Neural cell (in vitro differentiated cells): Measurements from ENCODE around the gene CRADD. TPM values are rescaled to one million over a fixed set of nuclear protein-coding genes. Genes with fewer than 3 reads are reported as not detected.

Experiments used
- H2AFZ ChIP-seq: fragments of 200-600, 300-800 bp; sonication (generic), shearing (Covaris generic); 2 replicates; pipeline ENCODE4 v1.6.0; 2014; ENCODE audit warnings: low read depth, mild to moderate bottlenecking, antibody characterized with exemption, low read length, moderate library complexity
- H3F3A ChIP-seq: fragments of 200-600 bp; shearing (Covaris generic); 2 replicates; pipeline ENCODE4 v1.6.1; 2016; ENCODE audit warnings: mild to moderate bottlenecking, moderate library complexity, mixed read lengths, antibody characterized with exemption, low read length; ENCODE audit not compliant: insufficient read depth, poor library complexity, severe bottlenecking
- H3K27ac ChIP-seq: fragments of 200-600, 300-800 bp; sonication (generic), shearing (Covaris generic); 2 replicates; pipeline ENCODE4 v1.5.1; 2014; ENCODE audit warnings: mild to moderate bottlenecking, low read length, moderate library complexity
- H3K27me3 ChIP-seq: fragments of 300-800, 200-600 bp; sonication (generic), shearing (Covaris generic); 2 replicates; pipeline ENCODE4 v1.6.0; 2014; ENCODE audit warnings: mild to moderate bottlenecking, low read depth, low read length, moderate library complexity; ENCODE audit not compliant: insufficient read depth
- H3K36me3 ChIP-seq: fragments of 300-800, 200-600 bp; sonication (generic), shearing (Covaris generic); 2 replicates; pipeline ENCODE4 v1.5.1; 2014; ENCODE audit warnings: mild to moderate bottlenecking, antibody characterized with exemption, low read length, moderate library complexity; ENCODE audit not compliant: insufficient read depth
- H3K4me2 ChIP-seq: fragments of 300-800, 200-600 bp; sonication (generic), shearing (Covaris generic); 2 replicates; pipeline ENCODE4 v1.6.0; 2014; ENCODE audit warnings: mild to moderate bottlenecking, low read length
- H3K4me3 ChIP-seq: fragments of 300-800, 200-600 bp; sonication (generic), shearing (Covaris generic); 2 replicates; pipeline ENCODE4 v1.5.1; 2014; ENCODE audit warnings: mild to moderate bottlenecking, low read length, moderate library complexity
- H3K79me2 ChIP-seq: fragments of 200-600 bp; shearing (Covaris generic); replicated peaks from 2 replicates; pipeline ENCODE4 v1.6.0; 2014; ENCODE audit warnings: mild to moderate bottlenecking, low read length, moderate library complexity; ENCODE audit not compliant: insufficient read depth
- H3K9ac ChIP-seq: fragments of 300-800, 200-600 bp; sonication (generic), shearing (Covaris generic); 2 replicates; pipeline ENCODE4 v1.6.1; 2016; ENCODE audit warnings: mild to moderate bottlenecking, low read length, mixed read lengths
- H3K9me2 ChIP-seq: fragments of 200-600 bp; shearing (Covaris generic); 2 replicates; pipeline ENCODE4 v1.6.1; 2016; ENCODE audit warnings: mild to moderate bottlenecking, low read length, mixed read lengths; ENCODE audit not compliant: insufficient read depth
- H3K9me3 ChIP-seq: fragments of 200-600, 300-800 bp; sonication (generic), shearing (Covaris generic); 2 replicates; pipeline ENCODE4 v1.6.1; 2016; ENCODE audit warnings: mild to moderate bottlenecking, mixed run types, low read length, moderate library complexity, mixed read lengths
- H4K20me1 ChIP-seq: fragments of 200-600 bp; shearing (Covaris generic); 2 replicates; pipeline ENCODE4 v1.6.1; 2016; ENCODE audit warnings: mild to moderate bottlenecking, mixed run types; ENCODE audit not compliant: insufficient read depth
- CTCF ChIP-seq: fragments of 450-650 bp; IDR thresholded peaks from 2 replicates; pipeline ENCODE4 v1.5.1; 2014; ENCODE audit warnings: antibody characterized with exemption, mild to moderate bottlenecking, moderate library complexity; ENCODE audit not compliant: poor library complexity, severe bottlenecking
- EP300 ChIP-seq: fragments of 450-650 bp; conservative IDR thresholded peaks from 2 replicates; pipeline ENCODE4 v1.6.1; 2014; ENCODE audit warnings: antibody characterized with exemption, mild to moderate bottlenecking, moderate library complexity; ENCODE audit not compliant: poor library complexity, severe bottlenecking
- EZH2 ChIP-seq: fragments of 200-600, 300-800 bp; shearing (Covaris generic), sonication (generic); IDR thresholded peaks from 2 replicates; pipeline ENCODE4 v1.6.1; 2014; ENCODE audit warnings: antibody characterized with exemption, low read length, borderline replicate concordance, mild to moderate bottlenecking; ENCODE audit not compliant: insufficient read depth, poor library complexity, severe bottlenecking
- MXI1 ChIP-seq: fragments of 450-650 bp; conservative IDR thresholded peaks from 2 replicates; pipeline ENCODE4 v1.6.1; 2014; ENCODE audit warnings: antibody characterized with exemption, mild to moderate bottlenecking; ENCODE audit not compliant: poor library complexity, severe bottlenecking
- POLR2AphosphoS5 ChIP-seq: IDR thresholded peaks from 2 replicates; pipeline ENCODE4 v1.6.1; 2012
- RAD21 ChIP-seq: fragments of 450-650 bp; conservative IDR thresholded peaks from 2 replicates; pipeline ENCODE4 v1.6.1; 2014; ENCODE audit warnings: antibody characterized with exemption, mild to moderate bottlenecking, moderate library complexity
- REST ChIP-seq: IDR thresholded peaks from 2 replicates; pipeline ENCODE4 v1.6.1; 2012; ENCODE audit warnings: borderline replicate concordance
- SMC3 ChIP-seq: fragments of 450-650 bp; conservative IDR thresholded peaks from 2 replicates; pipeline ENCODE4 v1.6.1; 2014; ENCODE audit warnings: antibody characterized with exemption, mild to moderate bottlenecking, moderate library complexity; ENCODE audit not compliant: poor library complexity
- TAF1 ChIP-seq: IDR thresholded peaks from 2 replicates; pipeline ENCODE4 v1.6.1; 2012; ENCODE audit warnings: low read depth
- polyA plus RNA-seq: library from polyadenylated mRNA; depleted of rRNA; stranded (reverse); fragments of >200 nt; gene quantifications from 2 replicates; pipeline ENCODE4 v1.2.3, GENCODE V29; 2014

The CRADD gene
- polyA plus RNA-seq, 1 donor from 2014 or later = 23.5 TPM

GRCh38 chr12:93841671-93842070 lies 164.5 kb downstream of the CRADD start:
- H3K27ac ChIP-seq = no peak overlapping the region
- H3K9me2 ChIP-seq = no peaks in the 10 kb centered on the region
- no peaks in the 10 kb centered on the region for H3K9me3 ChIP-seq
- H3F3A ChIP-seq = no peaks in the 10 kb centered on the region
- no peak overlapping the region for H3K4me2 ChIP-seq
- no peaks in the 10 kb centered on the region for H3K79me2 ChIP-seq
- H3K36me3 ChIP-seq = no peaks in the 10 kb centered on the region
- TF ChIP-seq TAF1 (no peak), CTCF (no peak), EZH2 (no peak), REST (no peak), MXI1 (no peak), SMC3 (no peak), RAD21 (no peak), EP300 (no peak), POLR2AphosphoS5 (no peak)
- no peaks in the 10 kb centered on the region for H3K27me3 ChIP-seq
- H2AFZ ChIP-seq = no peak overlapping the region
- H3K4me3 ChIP-seq = no peak overlapping the region
- H3K9ac ChIP-seq = no peak overlapping the region
- H4K20me1 ChIP-seq = no peaks in the 10 kb centered on the region

GRCh38 chr12:93844164-93844784 lies 167.1 kb downstream of the CRADD start:
- TF ChIP-seq CTCF (no peak), SMC3 (no peak), MXI1 (no peak), POLR2AphosphoS5 (no peak), EP300 (no peak), REST (no peak), EZH2 (no peak), RAD21 (no peak), TAF1 (no peak)

More at GRCh38 chr12:93844164-93844784, 167.1 kb downstream of the CRADD start:
- no peak overlapping the region for H3K4me2 ChIP-seq
- no peak overlapping the region for H3K27ac ChIP-seq
- H3K79me2 ChIP-seq = no peaks in the 10 kb centered on the region
- H3K9me2 ChIP-seq = no peaks in the 10 kb centered on the region
- no peak overlapping the region for H3K4me3 ChIP-seq
- H3K9ac ChIP-seq = no peak overlapping the region
- no peaks in the 10 kb centered on the region for H4K20me1 ChIP-seq
- H3K36me3 ChIP-seq = no peaks in the 10 kb centered on the region
- no peaks in the 10 kb centered on the region for H3K27me3 ChIP-seq
- no peaks in the 10 kb centered on the region for H3F3A ChIP-seq
- no peak overlapping the region for H2AFZ ChIP-seq
- H3K9me3 ChIP-seq = no peaks in the 10 kb centered on the region
